Measurements from ENCODE around the gene VIPAS39. TPM values are rescaled to one million over a fixed set of nuclear protein-coding genes. Genes with fewer than 3 reads are reported as not detected.

Gene VIPAS39
- total and polyA plus RNA-seq, 2 donors: 15.8 to 19.3 TPM

DNA sequence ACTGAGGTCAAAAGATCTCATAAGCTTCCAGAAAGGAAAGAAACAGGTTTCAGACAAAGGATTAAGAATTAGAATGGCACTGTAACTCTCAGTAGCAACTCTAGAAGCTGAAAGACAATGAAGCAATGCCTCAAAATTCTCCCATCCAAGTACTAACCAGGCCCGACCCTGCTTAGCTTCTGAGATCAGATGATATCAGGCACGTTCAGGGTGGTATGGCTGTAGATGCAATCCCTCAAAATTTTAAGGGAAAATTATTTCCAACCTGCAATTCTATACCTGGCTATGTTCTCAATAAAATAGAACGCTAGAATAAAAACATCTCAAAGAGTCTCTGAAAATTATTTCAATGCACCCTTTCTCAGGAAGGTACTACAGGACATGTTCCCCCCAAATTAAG lies 53.6 kb downstream of the VIPAS39 start:
- H3K4me1 ChIP-seq (ENCODE audit: control insufficient read depth in 2 of 2, insufficient read depth in 2 of 2, low read length in 2 of 2): no peaks in the 10 kb centered on the region
- DNase-seq (ENCODE audit: low read depth in 6 of 9, low spot score in 9 of 9): no peak
- 97% methylated on average over 3 of the region's 3 CpGs for WGBS
- no peak overlapping the region for H3K27ac ChIP-seq (ENCODE audit: low read depth in 1 of 2, low read length in 1 of 2)
- no peaks in the 10 kb centered on the region for H3K27me3 ChIP-seq (ENCODE audit: control insufficient read depth in 2 of 2, insufficient read depth in 1 of 2, low read length in 1 of 2)
- H3K36me3 ChIP-seq (ENCODE audit: control insufficient read depth in 2 of 2, insufficient read depth in 2 of 2, low read length in 1 of 2): no peaks in the 10 kb centered on the region
- no peak overlapping the region for H3K4me3 ChIP-seq (ENCODE audit: low read length in 2 of 2)
- no peaks in the 10 kb centered on the region for H3K9me3 ChIP-seq (ENCODE audit: control insufficient read depth in 2 of 2, insufficient read depth in 1 of 2, low read length in 1 of 2)

- Histone ChIP-seq H3K4me3 (ENCODE audit: low read length in 2 of 2) (no peak overlapping the region), H3K27me3 (ENCODE audit: control insufficient read depth in 2 of 2, insufficient read depth in 1 of 2, low read length in 1 of 2) (no peaks in the 10 kb centered on the region), H3K4me1 (ENCODE audit: control insufficient read depth in 2 of 2, insufficient read depth in 2 of 2, low read length in 2 of 2) (no peaks in the 10 kb centered on the region), H3K36me3 (ENCODE audit: control insufficient read depth in 2 of 2, insufficient read depth in 2 of 2, low read length in 1 of 2) (no peaks in the 10 kb centered on the region), H3K9me3 (ENCODE audit: control insufficient read depth in 2 of 2, insufficient read depth in 1 of 2, low read length in 1 of 2) (no peaks in the 10 kb centered on the region), H3K27ac (ENCODE audit: low read depth in 1 of 2, low read length in 1 of 2) (no peak overlapping the region)
- 94% methylated on average over 6 of the region's 6 CpGs for WGBS
- DNase-seq (ENCODE audit: low read depth in 6 of 9, low spot score in 9 of 9): no peak
Observed at GRCh38 chr14:77400216-77400615, 57.2 kb downstream of the VIPAS39 start.

DNA sequence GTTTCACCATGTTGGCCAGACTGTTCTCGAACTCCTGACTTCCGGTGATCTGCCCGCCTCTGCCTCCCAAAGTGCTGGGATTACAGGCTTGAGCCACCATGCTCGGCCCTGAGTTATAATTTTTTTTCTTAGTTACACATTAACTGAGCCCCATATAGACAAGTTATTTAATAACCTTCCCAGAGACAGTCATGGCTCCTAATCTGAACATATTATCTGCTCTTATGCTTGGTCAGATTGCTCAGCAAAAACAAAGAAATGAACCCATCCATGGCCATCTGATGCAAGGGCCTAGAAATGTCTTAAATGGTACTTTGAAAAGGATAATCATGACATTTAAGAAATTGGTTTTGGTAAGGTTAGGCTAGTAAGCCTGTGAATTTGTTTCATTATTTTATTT lies 67.2 kb downstream of the VIPAS39 start:
- 98% methylated on average over 4 of the region's 4 CpGs for WGBS
- H3K4me3 ChIP-seq (ENCODE audit: low read length in 2 of 2): no peak overlapping the region
- H3K9me3 ChIP-seq (ENCODE audit: control insufficient read depth in 2 of 2, insufficient read depth in 1 of 2, low read length in 1 of 2): no peaks in the 10 kb centered on the region
- H3K36me3 ChIP-seq (ENCODE audit: control insufficient read depth in 2 of 2, insufficient read depth in 2 of 2, low read length in 1 of 2): no peaks in the 10 kb centered on the region
- DNase-seq (ENCODE audit: low read depth in 6 of 9, low spot score in 9 of 9): no peak
- no peaks in the 10 kb centered on the region for H3K27me3 ChIP-seq (ENCODE audit: control insufficient read depth in 2 of 2, insufficient read depth in 1 of 2, low read length in 1 of 2)
- no peak overlapping the region for H3K27ac ChIP-seq (ENCODE audit: low read depth in 1 of 2, low read length in 1 of 2)
- H3K4me1 ChIP-seq (ENCODE audit: control insufficient read depth in 2 of 2, insufficient read depth in 2 of 2, low read length in 2 of 2): no peaks in the 10 kb centered on the region

GRCh38 chr14:77378701-77379100 lies 78.7 kb downstream of the VIPAS39 start:
- H3K9me3 ChIP-seq (ENCODE audit: control insufficient read depth in 2 of 2, insufficient read depth in 1 of 2, low read length in 1 of 2): no peaks in the 10 kb centered on the region
- no peaks in the 10 kb centered on the region for H3K36me3 ChIP-seq (ENCODE audit: control insufficient read depth in 2 of 2, insufficient read depth in 2 of 2, low read length in 1 of 2)
- no peaks in the 10 kb centered on the region for H3K27me3 ChIP-seq (ENCODE audit: control insufficient read depth in 2 of 2, insufficient read depth in 1 of 2, low read length in 1 of 2)
- peaks cover 3 to 13% of the 10 kb centered on the region in 2 donors for H3K4me1 ChIP-seq (ENCODE audit: control insufficient read depth in 2 of 2, insufficient read depth in 2 of 2, low read length in 2 of 2)
- H3K27ac ChIP-seq (ENCODE audit: low read depth in 1 of 2, low read length in 1 of 2): no peak overlapping the region
- no peak for DNase-seq (ENCODE audit: low read depth in 6 of 9, low spot score in 9 of 9)
- no peak overlapping the region for H3K4me3 ChIP-seq (ENCODE audit: low read length in 2 of 2)
- 96% methylated on average over 6 of the region's 6 CpGs for WGBS

DNA sequence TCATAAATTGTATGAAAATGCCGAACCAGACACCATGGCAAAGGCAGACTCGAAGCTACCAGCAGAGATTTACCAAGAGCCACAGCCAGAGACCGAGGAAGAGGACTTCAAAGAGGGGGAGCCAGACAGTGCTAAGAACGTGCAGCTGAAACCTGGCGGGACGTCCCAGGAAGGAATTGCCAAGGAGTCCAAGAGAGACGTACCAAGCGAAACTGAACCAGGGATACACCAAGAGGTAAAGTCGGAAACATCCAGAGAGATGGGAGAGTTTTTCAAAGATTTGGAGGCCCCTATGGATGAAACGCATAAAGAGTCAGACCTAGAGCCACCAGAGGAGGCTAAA lies 79.9 kb downstream of the VIPAS39 start:
- no peak for DNase-seq (ENCODE audit: low read depth in 6 of 9, low spot score in 9 of 9)
- Histone ChIP-seq H3K4me3 (ENCODE audit: low read length in 2 of 2) (peak overlapping the region; percentile 96 to 98), H3K9me3 (ENCODE audit: control insufficient read depth in 2 of 2, insufficient read depth in 1 of 2, low read length in 1 of 2) (no peaks in the 10 kb centered on the region), H3K36me3 (ENCODE audit: control insufficient read depth in 2 of 2, insufficient read depth in 2 of 2, low read length in 1 of 2) (no peaks in the 10 kb centered on the region), H3K4me1 (ENCODE audit: control insufficient read depth in 2 of 2, insufficient read depth in 2 of 2, low read length in 2 of 2) (peaks cover 3 to 13% of the 10 kb centered on the region in 2 donors), H3K27ac (ENCODE audit: low read depth in 1 of 2, low read length in 1 of 2) (peak overlapping the region in 1 of 2 donors; percentile 79), H3K27me3 (ENCODE audit: control insufficient read depth in 2 of 2, insufficient read depth in 1 of 2, low read length in 1 of 2) (no peaks in the 10 kb centered on the region)
- WGBS: 18% methylated on average over 10 of the region's 10 CpGs

DNA sequence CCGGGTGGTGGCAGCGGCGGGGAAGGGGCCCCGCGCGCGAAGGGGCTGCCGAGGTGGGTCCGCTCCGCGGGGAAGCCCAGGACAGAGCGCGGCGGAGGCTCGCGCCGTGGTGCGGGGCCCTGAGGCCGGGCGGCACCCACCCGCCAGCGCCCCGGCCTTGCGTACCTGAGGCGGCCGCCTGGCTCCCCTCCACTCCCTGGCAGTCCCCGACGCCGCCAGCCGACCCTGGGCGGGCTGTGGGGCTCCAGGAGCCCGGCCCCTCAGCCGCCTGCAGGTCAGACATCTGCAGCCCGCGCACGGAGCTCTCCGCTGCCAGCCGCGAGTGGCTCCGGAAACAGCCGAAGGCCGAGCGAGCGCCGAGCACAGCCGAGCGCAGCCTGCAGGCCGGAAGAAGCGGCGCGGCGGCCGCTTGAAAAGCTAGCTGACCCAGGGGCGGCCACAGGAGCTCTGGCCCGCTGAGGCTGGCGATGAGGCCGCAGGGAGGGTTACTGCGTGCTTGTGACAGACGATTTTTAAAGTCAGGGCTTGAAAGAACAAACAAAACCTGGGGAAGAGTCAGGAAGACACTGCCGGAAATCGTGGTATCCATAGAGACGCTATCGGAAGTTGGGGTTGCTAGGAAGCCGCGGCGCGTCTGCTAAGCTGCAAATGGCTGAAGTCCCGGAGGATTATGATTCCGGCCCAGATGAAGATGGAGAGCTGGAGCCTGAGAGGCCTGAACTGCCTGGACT lies 80.5 kb downstream of the VIPAS39 start, which contains the start of the genes SAMD15 and TMED8:
SAMD15 (plus strand) TSS at position 609 of the 731 bp plus-strand sequence; CDS start at position 649, 40 bp downstream.
TMED8 (minus strand) TSS at position 324 of the 731 bp plus-strand sequence; CDS start at position 283, 41 bp downstream.
- no peaks in the 10 kb centered on the region for H3K36me3 ChIP-seq (ENCODE audit: control insufficient read depth in 2 of 2, insufficient read depth in 2 of 2, low read length in 1 of 2)
- H3K4me1 ChIP-seq (ENCODE audit: control insufficient read depth in 2 of 2, insufficient read depth in 2 of 2, low read length in 2 of 2): peaks cover 3 to 13% of the 10 kb centered on the region in 2 donors
- under 1% methylated on average over 69 of the region's 69 CpGs for WGBS
- no peaks in the 10 kb centered on the region for H3K9me3 ChIP-seq (ENCODE audit: control insufficient read depth in 2 of 2, insufficient read depth in 1 of 2, low read length in 1 of 2)
- H3K4me3 ChIP-seq (ENCODE audit: low read length in 2 of 2): peak within 1 kb of the TSS; percentile 96 to 98
- peak; percentile 67 to 92 (median 83) for DNase-seq (ENCODE audit: low read depth in 6 of 9, low spot score in 9 of 9)
- no peaks in the 10 kb centered on the region for H3K27me3 ChIP-seq (ENCODE audit: control insufficient read depth in 2 of 2, insufficient read depth in 1 of 2, low read length in 1 of 2)
- peak within 1 kb of the TSS; percentile 79 to 84 for H3K27ac ChIP-seq (ENCODE audit: low read depth in 1 of 2, low read length in 1 of 2)

Other genes starting within 250 kb of the VIPAS39 start
- 0.14 TPM for gene NGB, start 186.4 kb downstream of the VIPAS39 start, total RNA-seq
- gene NGB, start 186.4 kb downstream of the VIPAS39 start, polyA plus RNA-seq: 0.41 TPM
- gene POMT2, start 136.7 kb downstream of the VIPAS39 start, total RNA-seq: 3.5 TPM
- 11.1 TPM for gene POMT2, start 136.7 kb downstream of the VIPAS39 start, polyA plus RNA-seq
- gene GSTZ1, start 136.6 kb downstream of the VIPAS39 start, total RNA-seq: 18.6 TPM
- 24.4 TPM for gene GSTZ1, start 136.6 kb downstream of the VIPAS39 start, polyA plus RNA-seq
- gene TMED8, start 80.5 kb downstream of the VIPAS39 start, total RNA-seq: 10.0 TPM
- 7.0 TPM for gene TMED8, start 80.5 kb downstream of the VIPAS39 start, polyA plus RNA-seq
- gene SAMD15, start 80.2 kb downstream of the VIPAS39 start, total RNA-seq: 1.4 TPM
- gene SAMD15, start 80.2 kb downstream of the VIPAS39 start, polyA plus RNA-seq: 0.91 TPM
- gene NOXRED1, start 34.1 kb downstream of the VIPAS39 start, total RNA-seq: 0.19 TPM
- 1.6 TPM for gene NOXRED1, start 34.1 kb downstream of the VIPAS39 start, polyA plus RNA-seq
- gene AHSA1, start 492 bp upstream of the VIPAS39 start, total RNA-seq: 139 TPM
- 72.6 TPM for gene AHSA1, start 492 bp upstream of the VIPAS39 start, polyA plus RNA-seq
- 0.05 TPM for gene ISM2, start 41.2 kb upstream of the VIPAS39 start, total RNA-seq
- 0.18 TPM for gene ISM2, start 41.2 kb upstream of the VIPAS39 start, polyA plus RNA-seq
- 13.5 TPM for gene SPTLC2, start 159.0 kb upstream of the VIPAS39 start, total RNA-seq
- gene SPTLC2, start 159.0 kb upstream of the VIPAS39 start, polyA plus RNA-seq: 7.1 TPM